ENCODE measurements around the gene ONECUT2. TPM values are rescaled to one million over a fixed set of nuclear protein-coding genes. Genes with fewer than 3 reads are reported as not detected.

The ONECUT2 gene
- total RNA-seq, 2 experiments from 2014 or later: not detected

- Mint-ChIP-seq H3K4me3 (no peak overlapping the region), H3K9me3 (no peaks in the 10 kb centered on the region), H3K27me3 (peaks cover 67% of the 10 kb centered on the region), H3K36me3 (ENCODE audit: low read depth) (no peaks in the 10 kb centered on the region), H3K27ac (no peak overlapping the region), H3K4me1 (ENCODE audit: low read depth) (peaks cover 13% of the 10 kb centered on the region)
- intact Hi-C loops (cut with micrococcal nuclease): loop anchor here (5.0 to 10.0 kb wide), 2 partner anchors 92 to 700 kb away; partner anchors contain the start of gene ST8SIA3
- DNase-seq: no peak
- CTCF ChIA-PET: no interaction called here
- POLR2A ChIA-PET: no interaction called here
- ATAC-seq: no peak
- no peak for TF ChIP-seq CTCF (IDR thresholded peaks at IDR 0.05)
Measured at GRCh38 chr18:57444301-57444759, 9.2 kb downstream of the ONECUT2 start.

DNA sequence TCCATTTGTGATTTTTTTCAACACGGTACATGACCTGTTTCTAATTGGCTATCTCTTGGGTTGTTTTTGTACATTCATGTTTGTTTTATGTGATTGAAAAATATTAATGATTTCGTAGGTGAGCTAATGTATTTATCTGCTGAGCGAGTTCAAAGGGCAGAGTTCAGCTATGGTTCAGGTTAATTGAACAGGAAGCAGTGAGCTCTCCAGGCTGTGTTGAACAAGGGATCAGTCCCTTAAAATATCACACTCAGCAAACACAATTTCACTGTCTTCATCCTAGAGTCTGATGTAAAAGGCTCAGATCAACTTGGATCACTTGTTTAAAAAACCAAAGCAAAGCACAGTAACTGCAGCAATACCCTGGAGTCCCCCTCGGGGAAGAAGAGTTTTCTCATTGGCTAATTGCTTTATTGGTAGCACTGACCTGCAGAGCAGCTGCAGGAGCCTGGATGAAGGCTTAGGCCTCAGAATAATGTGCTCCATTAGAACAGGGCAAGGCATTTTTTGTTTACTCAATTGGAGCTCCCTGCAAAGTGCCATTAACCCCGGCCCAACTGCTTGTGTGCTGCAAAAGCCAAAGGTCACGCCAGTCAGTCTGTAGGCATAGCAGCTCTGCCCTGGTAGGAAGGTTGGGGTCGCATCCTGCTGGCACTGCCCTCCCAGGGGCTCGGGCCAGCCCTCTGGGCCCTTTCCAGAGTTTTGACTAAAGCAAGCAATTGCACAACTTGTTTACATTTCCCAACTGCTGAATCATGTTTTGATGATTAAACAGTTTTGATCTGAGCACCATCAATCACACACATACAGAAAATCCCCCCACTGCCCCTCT lies 10.5 kb downstream of the ONECUT2 start:
- intact Hi-C loops (cut with micrococcal nuclease): loop anchor here (10.0 kb wide), 1 partner anchor 701 kb away; no protein-coding TSS in a partner anchor
- no peaks in the 10 kb centered on the region for H3K36me3 Mint-ChIP-seq (ENCODE audit: low read depth)
- ATAC-seq (no peak), DNase-seq (no peak)
- H3K27ac Mint-ChIP-seq: no peak overlapping the region
- H3K4me3 Mint-ChIP-seq: no peak overlapping the region
- CTCF ChIA-PET: interaction anchor here (1.0 to 1.3 kb wide), 4 partner anchors 14 to 744 kb away, joined by 3 to 4 read pairs (median 4); no protein-coding TSS in a partner anchor
- H3K27me3 Mint-ChIP-seq: peaks cover 59% of the 10 kb centered on the region
- no peak for TF ChIP-seq CTCF (IDR thresholded peaks at IDR 0.05)
- POLR2A ChIA-PET: no interaction called here
- peaks cover 7% of the 10 kb centered on the region for H3K4me1 Mint-ChIP-seq (ENCODE audit: low read depth)
- no peaks in the 10 kb centered on the region for H3K9me3 Mint-ChIP-seq

GRCh38 chr18:57446322-57446721 lies 11.1 kb downstream of the ONECUT2 start:
- ChIA-PET POLR2A (no interaction called here), CTCF (interaction anchor here (0.5 to 1.3 kb wide), 4 partner anchors 14 to 745 kb away, joined by 3 to 4 read pairs (median 4); no protein-coding TSS in a partner anchor)
- H3K4me3 Mint-ChIP-seq: no peak overlapping the region
- H3K4me1 Mint-ChIP-seq (ENCODE audit: low read depth): peaks cover 3% of the 10 kb centered on the region
- peak; percentile 55 for TF ChIP-seq CTCF (IDR thresholded peaks at IDR 0.05)
- H3K36me3 Mint-ChIP-seq (ENCODE audit: low read depth): no peaks in the 10 kb centered on the region
- H3K27me3 Mint-ChIP-seq: peaks cover 53% of the 10 kb centered on the region
- no peaks in the 10 kb centered on the region for H3K9me3 Mint-ChIP-seq
- intact Hi-C loops (cut with micrococcal nuclease): loop anchor here (10.0 kb wide), 1 partner anchor 702 kb away; no protein-coding TSS in a partner anchor
- peak; percentile 57 for DNase-seq
- no peak overlapping the region for H3K27ac Mint-ChIP-seq
- ATAC-seq: no peak

- Mint-ChIP-seq H3K9me3 (no peaks in the 10 kb centered on the region), H3K4me3 (no peak overlapping the region), H3K4me1 (ENCODE audit: low read depth) (no peaks in the 10 kb centered on the region), H3K36me3 (ENCODE audit: low read depth) (no peaks in the 10 kb centered on the region), H3K27ac (no peak overlapping the region), H3K27me3 (peaks cover 49% of the 10 kb centered on the region)
- CTCF ChIA-PET: interaction anchor here (0.5 to 1.3 kb wide), 3 partner anchors 578 to 682 kb away, joined by 3 to 4 read pairs (median 3); no protein-coding TSS in a partner anchor
- no peak for TF ChIP-seq CTCF (IDR thresholded peaks at IDR 0.05)
- ATAC-seq (no peak), DNase-seq (peak; percentile 39)
- POLR2A ChIA-PET: no interaction called here
- intact Hi-C loops (cut with micrococcal nuclease): loop anchor here (10.0 kb wide), 1 partner anchor 702 kb away; no protein-coding TSS in a partner anchor
Measured at GRCh38 chr18:57447154-57447621, 12.0 kb downstream of the ONECUT2 start.
